A549 treated with dexamethasone at 1 μM for 4 hours (cell line): ENCODE measurements around the gene RUSC1. TPM values are rescaled to one million over a fixed set of nuclear protein-coding genes. Genes with fewer than 3 reads are reported as not detected.

ENCODE experiments used
- total RNA-seq: library from RNA; stranded (reverse); fragments of 200-300 nt; extraction: Qiagen RNA extraction; gene quantifications from 5 replicates; pipeline ENCODE4 v1.2.3, GENCODE V29; 2022

RUSC1 gene
- 35.2 to 46.8 TPM (median 45.3 TPM) in 5 replicates for total RNA-seq

DNA sequence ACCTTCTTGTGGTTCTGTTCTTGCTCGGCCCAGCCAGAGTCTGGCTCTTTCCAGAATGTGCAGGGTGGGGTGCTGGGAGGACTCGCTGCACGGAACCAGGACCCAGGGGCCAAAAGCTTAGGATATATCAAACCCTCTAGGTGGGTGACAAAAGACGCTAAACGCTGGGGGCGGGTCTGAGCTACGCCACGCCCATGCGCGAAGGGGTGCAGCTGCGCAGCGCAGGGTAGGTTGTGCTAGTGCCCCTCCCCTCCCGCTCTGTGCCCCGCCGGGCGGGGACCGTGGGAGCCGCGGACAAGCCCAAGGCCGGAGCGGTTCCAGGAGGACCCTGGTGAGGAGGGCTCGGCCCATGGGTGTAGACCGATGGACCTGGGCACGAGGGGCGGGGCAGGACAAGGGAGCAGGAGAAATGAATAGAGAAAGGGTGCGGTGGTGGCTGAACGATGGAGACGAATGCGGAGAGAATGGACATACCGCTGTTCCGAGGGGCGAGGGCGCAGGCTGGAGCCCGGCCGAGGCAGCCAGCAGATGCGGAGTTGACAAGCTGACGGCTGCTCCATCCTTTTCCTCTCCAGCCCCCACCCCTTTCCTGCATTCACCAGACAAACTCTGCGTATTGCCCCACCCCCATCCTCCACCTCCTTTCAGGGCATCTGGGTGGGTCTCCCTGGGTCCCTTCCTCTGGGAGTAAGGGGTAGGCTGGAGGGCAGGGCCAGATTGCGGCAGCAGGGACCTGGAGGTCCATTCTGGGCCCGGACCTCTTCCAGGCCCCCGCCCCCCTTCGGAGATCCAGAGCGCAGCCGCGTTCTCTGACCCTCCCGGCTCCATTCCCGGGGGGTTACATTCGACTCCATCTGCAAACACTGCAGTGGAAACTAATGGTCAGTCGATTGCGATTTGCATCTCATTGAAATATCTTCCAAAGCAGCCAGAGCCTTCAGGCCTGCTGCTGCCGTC lies at the start of gene RUSC1:
Gene RUSC1 (plus strand): TSS at position 234 of the 957 bp plus-strand sequence. CDS start 880 bp downstream, outside the sequence.

GRCh38 chr1:155273343-155274245 lies 47.1 kb upstream of the RUSC1 start, which contains the start of gene CLK2:
Gene CLK2, minus strand, starts transcription at chr1:155273504. Its CDS starts 2,527 bp downstream, at chr1:155270977.

GRCh38 chr1:155277070-155277901 lies 43.4 kb upstream of the RUSC1 start, which contains the start of gene HCN3:
Gene HCN3, plus strand, starts transcription at chr1:155277463. Its CDS starts 128 bp downstream, at chr1:155277591.

DNA sequence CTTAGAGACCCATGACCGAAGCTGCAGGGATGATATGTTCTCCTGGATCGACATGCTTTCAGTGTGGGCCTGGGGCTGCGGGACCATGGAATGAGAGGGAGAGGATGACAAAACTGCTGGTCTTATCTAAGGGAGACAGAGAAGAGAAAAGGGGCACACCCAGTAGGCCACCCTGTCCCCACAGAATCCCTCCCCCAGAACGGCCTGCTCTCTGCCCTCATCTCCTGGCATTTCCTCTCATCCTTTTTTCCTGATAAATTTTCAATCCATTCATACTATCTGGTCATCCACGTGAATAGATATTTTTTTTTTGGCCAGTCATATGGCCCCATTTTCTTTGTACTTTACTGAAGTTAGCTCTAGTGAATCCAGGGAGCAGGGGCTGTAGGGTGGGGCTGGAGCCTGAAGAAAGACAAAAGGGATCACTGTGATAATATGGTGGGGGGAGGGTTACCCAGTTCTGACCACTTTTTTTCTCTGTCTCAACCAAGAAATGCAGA lies 19.3 kb upstream of the RUSC1 start, which contains the start of gene PKLR:
Gene PKLR (minus strand): TSS at position 97 of the 500 bp plus-strand sequence. CDS start 43 bp downstream, at position 54.

DNA sequence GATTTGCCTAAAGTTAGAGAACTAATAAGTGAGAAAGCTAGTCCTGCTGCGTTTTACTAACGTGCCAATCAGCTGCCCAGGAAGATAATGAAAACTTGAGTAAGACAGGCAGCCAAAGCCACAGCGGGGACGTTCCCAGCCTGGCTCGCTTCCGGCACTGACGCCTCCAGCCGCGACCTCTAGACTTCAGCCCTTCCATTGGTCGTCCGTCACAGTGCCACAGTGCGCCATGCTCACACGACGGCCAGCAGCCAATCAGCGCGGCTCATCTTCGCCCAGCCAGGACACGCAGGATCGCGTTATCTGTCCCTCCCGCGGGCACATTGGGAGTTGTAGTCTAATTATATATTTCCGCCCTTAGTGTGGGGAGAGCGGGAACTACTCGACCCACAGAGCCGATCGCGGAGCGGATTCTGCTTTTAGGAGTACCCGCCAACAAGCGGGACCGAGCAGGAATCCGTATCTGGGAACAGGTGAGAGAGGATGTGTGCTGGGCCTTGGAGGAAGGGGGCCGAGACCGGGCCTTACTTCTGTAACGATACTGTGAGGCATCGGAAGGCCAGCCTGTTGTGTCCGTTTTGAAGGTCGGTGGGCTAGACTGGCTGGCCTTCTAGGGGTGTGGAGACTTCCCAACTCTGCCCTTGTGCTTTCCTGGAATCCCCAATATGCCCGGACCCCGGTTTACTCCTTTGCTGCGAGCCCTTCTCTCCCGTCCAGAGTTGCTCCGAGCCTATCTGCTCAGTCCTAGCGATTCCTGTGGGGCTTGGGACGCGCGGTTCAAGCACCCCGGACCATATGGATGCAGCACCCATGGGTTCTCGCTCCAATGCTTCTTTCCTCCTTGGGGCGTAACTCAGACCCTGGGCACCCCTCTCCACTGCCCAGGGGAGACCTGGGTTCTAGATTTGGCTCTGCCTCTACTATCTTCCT lies 11.9 kb upstream of the RUSC1 start, which contains the start of gene FDPS:
Gene FDPS (plus strand): TSS at position 374 of the 930 bp plus-strand sequence. CDS start 924 bp downstream, outside the sequence.

Other genes with a start within 250 kb of the RUSC1 start
- gene EFNA3, start 242.1 kb upstream of the RUSC1 start, total RNA-seq, result 12.6 to 15.3 TPM (median 13.8 TPM) in 5 replicates
- gene EFNA1, start 193.0 kb upstream of the RUSC1 start, total RNA-seq, result 16.4 to 24.1 TPM (median 18.9 TPM) in 5 replicates
- 30.9 to 37.0 TPM (median 32.7 TPM) in 5 replicates for gene SLC50A1, start 185.0 kb upstream of the RUSC1 start, total RNA-seq
- 63.4 to 82.2 TPM (median 77.7 TPM) in 5 replicates for gene DPM3, start 180.4 kb upstream of the RUSC1 start, total RNA-seq
- 221 to 270 TPM (median 241 TPM) in 5 replicates for gene KRTCAP2, start 147.6 kb upstream of the RUSC1 start, total RNA-seq
- 1.8 to 2.9 TPM (median 2.5 TPM) in 5 replicates for gene TRIM46, start 147.0 kb upstream of the RUSC1 start, total RNA-seq
- gene THBS3, start 113.0 kb upstream of the RUSC1 start, total RNA-seq, result 5.1 to 10.0 TPM (median 7.6 TPM) in 5 replicates
- gene MTX1, start 112.2 kb upstream of the RUSC1 start, total RNA-seq, result 64.1 to 69.8 TPM (median 65.5 TPM) in 5 replicates
- 24.9 to 39.5 TPM (median 37.9 TPM) in 5 replicates for gene ENTREP3, start 65.4 kb upstream of the RUSC1 start, total RNA-seq
- 92.3 to 126 TPM (median 116 TPM) in 5 replicates for gene SCAMP3, start 58.5 kb upstream of the RUSC1 start, total RNA-seq
- 14.9 to 27.8 TPM (median 25.9 TPM) in 5 replicates for gene CLK2, start 47.4 kb upstream of the RUSC1 start, total RNA-seq
- gene HCN3, start 43.4 kb upstream of the RUSC1 start, total RNA-seq, result 3.1 to 5.7 TPM (median 5.4 TPM) in 5 replicates
- not detected in 5 replicates for gene PKLR, start 19.5 kb upstream of the RUSC1 start, total RNA-seq
- 164 to 188 TPM (median 168 TPM) in 5 replicates for gene FDPS, start 12.0 kb upstream of the RUSC1 start, total RNA-seq
- gene ASH1L, start 241.9 kb downstream of the RUSC1 start, total RNA-seq, result 8.6 to 14.0 TPM (median 11.3 TPM) in 5 replicates